CD4-positive, alpha-beta T cell treated with Interleukin-10 for 1 hour (primary cell): Measurements from ENCODE around the gene PRDM16.

Source experiments
- DNase-seq: peaks from one replicate; pipeline ENCODE4 v3.0.0-alpha.2; 2020

Gene PRDM16

DNA sequence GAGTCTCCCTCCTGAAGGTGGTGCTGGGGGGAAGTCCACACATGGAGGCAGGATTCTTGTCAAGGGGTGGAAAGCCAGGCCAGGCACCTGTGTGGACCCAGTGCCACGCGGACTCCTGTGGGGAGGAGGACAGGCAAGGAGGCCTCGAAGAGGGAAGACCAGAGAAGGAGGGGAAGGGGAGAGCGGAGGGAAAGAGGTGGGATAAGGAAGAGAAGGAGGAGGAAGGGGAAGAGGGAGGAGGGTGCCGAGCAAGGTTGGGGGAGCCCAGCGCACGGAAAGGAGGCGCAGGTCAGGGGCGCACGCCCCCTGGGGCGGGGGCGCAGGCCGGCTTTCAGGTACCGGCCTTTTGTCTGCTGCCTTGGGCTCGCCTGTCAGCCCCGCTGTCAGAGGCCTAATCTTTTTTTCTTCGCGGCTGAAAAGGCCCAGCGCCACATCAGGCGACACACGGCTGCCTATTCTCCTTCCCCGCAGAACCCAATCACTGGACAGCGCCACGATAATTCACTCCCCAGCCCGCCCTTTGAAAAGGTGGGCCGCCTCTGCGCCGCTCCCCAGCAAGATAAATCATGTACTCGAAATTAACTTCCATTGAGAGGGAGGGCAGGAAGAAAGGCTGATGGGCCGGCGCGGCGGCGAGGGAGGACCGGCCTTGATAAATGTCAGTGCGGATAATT lies 42.5 kb downstream of the PRDM16 start:
- no peak for DNase-seq

DNA sequence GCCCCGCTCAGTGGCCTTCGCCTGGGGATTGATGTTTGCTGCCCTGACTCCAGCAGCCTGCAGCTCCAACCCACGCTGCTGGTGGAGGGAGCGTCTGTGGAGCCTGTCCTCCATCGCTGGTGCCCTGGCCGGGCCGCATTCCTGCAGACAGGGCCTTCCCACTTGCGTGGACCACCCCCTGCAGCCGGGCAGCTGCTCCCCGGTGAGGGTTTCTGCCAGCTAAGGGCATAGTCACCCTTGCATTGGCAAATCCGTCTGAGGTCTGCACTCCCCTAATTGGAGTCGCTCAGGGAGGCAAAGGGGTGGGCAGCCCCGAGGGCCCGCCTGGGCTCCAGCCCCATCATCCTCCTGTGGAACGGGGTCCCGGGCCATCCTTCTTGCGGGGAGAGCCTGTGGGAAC lies 43.5 kb downstream of the PRDM16 start:
- no peak for DNase-seq

GRCh38 chr1:3113047-3113740 lies 44.2 kb downstream of the PRDM16 start:
- DNase-seq, result no peak

DNA sequence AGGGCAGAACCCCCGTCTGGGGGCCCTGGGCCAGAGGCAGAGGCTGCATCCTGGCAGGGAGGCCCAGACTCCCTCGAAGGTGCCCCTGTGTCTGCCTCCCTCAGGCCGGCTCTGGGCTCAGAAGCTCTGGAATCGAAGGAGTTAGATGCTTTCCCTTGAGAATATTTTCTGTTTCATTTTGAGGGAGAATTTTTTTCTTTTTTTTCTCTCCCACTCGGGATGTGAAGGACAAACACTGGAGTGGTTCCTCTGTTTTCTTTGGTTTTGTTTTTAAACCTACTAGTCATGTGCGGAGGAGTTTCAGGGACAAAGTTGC lies 44.7 kb downstream of the PRDM16 start:
- no peak for DNase-seq

DNA sequence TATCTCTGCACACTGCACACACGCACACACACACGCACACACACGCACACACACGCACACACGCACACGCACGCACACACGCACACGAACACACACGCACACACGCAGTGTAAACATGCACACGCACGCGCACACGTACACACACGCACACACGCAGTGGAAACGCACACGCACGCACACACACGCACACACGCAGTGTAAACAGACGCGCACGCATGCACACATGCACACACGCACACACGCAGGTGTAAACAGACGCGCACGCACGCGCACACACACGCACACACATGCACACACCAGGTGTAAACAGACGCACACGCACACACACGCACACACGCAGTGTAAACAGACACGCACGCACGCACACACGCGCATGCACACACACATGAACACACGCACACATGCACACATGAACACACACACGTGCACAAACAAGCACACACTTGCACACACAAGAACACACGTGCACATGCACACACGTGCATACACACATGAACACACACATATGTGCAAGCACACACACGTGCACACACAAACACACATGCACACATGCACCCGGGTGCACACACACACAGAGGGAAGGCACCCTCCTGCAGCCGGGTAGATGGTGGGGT lies 45.2 kb downstream of the PRDM16 start:
- DNase-seq, result no peak

GRCh38 chr1:3114846-3115245 lies 45.8 kb downstream of the PRDM16 start:
- no peak for DNase-seq

- no peak for DNase-seq
These were observed 46.5 kb downstream of the PRDM16 start for GRCh38 chr1:3115275-3116149.

- no peak for DNase-seq
These were observed 47.1 kb downstream of the PRDM16 start for GRCh38 chr1:3116150-3116510.

- DNase-seq, result no peak
These were observed 47.6 kb downstream of the PRDM16 start for GRCh38 chr1:3116560-3116959.

DNA sequence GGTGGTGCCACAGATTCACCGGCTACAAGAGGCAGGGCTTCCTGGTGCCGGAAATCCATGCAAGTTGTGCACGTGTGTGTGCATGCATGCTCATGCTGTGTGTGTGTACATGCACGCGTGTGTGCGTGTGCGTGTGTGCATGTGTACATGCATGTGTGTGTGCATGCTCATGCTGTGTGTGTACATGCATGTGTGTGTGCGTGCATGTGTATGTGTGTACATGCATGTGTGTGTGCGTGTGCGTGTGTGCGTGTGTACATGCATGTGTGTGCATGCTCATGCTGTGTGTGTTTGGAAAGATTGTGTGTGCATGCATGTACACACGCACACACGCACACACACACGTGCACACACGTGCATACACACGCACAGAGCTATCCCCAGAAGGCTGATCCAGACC lies 48.9 kb downstream of the PRDM16 start:
- no peak for DNase-seq

GRCh38 chr1:3119061-3119460 lies 50.1 kb downstream of the PRDM16 start:
- DNase-seq, result no peak

DNA sequence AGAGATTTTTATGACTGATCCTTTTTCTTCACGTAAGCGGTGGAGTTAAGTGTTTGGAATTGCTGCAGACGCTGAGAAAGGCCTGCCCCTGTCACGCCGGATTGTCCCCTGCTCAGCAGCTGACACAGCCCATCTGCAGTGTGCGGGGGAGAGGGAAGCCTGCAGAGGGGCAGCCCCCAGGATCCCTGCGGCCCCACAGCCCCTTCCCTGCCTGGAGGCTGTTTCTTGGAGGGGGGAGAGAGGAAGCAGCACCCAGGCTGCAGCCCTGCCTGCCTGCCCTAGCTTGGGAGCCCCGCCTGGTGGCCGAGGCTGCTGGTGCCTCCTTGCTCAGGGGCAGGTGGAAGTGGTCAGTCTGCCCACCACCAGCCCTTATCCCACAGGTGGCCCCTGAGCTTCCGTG lies 50.7 kb downstream of the PRDM16 start:
- DNase-seq, result no peak

DNA sequence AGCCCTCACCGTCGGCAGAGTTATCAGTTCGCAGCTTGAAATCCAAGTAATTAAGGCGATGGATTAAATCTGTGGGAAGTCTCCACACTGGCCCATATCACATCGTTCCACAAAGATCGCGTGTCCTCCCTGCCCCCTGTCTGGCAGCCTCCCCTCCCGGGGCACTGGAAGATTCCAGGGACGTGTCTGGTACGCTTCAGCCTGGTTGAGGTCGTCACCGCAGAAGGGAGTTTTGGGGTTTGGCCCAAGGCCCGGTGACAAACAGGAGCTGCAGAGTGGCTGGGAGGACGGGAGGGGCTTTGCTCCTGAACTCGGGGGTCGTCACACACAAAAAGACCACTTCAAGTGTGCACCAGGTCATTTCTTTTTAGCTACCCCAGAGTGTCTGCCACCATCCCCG lies 51.1 kb downstream of the PRDM16 start:
- DNase-seq, result no peak

DNA sequence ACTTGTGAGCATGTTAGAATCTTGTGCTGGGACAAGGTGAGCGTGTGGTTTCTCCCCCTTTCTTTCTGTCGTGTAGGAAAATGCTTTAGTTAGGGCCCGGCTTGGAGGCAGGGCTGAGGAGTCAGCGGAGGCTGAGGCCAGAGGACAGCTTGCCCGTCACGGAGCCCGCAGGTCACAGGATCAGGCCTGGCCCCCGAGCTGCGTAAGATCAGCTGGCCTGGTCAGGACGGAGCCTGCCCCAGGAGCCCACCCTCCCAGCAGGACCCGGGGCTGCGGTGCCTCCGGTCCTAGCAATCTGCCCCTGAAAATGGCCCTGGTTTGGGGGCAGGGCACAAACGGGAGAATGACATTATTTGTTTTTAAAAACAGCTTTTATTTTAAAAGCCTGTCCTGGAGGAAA lies 52.0 kb downstream of the PRDM16 start:
- no peak for DNase-seq

DNA sequence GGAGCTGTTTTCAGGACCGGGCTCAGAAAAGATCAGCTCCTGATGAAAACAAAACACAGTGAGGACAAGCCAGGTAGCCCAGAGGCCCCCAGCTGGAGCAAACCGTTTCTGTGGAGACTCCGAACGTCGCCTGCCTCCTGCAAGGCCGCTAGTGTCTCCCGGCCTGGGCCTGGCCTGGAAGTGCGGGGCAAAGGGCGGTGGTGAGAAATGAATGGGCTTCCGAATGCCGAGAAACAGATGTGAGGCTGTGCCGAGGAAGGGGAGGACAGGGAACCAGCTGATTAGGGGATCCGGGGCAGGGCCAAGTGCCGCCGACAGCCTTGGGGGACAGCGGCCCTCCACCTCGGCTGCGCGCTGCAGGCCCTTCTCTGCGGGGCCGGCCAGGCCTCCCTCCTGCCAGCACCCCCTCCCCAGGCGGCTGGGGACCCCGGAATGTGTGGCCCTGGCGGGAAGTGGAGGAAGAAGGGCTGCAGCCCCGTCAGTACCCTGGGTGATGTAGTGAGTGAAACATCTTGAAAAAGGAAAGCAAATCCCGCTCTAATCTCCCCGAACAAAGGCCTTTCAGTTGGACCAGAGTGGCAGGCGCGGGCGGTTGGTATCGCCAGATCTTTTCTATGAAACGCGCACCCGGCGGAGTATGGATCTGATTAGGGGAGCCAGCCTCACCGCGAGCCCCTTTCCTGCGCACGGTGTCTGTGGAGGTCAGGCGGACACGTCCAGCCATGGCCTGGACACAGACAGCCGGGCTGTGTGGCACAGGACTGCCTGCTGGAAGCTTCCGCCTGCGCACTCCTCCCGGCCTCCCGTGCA lies 52.6 kb downstream of the PRDM16 start:
- DNase-seq, result no peak

- DNase-seq, result no peak
These were observed 53.3 kb downstream of the PRDM16 start for GRCh38 chr1:3122311-3122710.

GRCh38 chr1:3124246-3124645 lies 55.2 kb downstream of the PRDM16 start:
- no peak for DNase-seq

DNA sequence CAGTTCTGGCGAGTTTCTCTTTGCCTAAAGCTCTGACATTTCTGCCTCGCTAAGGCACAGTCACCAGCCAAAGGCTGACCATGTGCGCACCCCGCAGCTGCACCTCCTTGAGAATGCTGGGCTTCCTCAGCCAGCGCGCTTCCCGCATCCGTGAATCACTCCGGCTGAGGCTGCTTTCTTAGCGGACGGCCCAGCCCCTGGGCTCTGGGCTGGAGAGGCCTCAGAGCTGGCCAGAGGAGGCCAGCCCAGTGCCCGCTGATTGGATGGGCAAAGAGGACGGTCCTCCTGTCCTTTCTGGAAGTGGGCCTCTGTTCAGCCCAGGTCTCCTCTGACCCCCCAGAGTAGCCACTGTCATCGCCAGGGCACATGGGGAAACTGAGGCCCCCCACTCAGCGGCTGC lies 56.1 kb downstream of the PRDM16 start:
- DNase-seq, result no peak

- no peak for DNase-seq
These were observed 56.8 kb downstream of the PRDM16 start for GRCh38 chr1:3125546-3126368.

DNA sequence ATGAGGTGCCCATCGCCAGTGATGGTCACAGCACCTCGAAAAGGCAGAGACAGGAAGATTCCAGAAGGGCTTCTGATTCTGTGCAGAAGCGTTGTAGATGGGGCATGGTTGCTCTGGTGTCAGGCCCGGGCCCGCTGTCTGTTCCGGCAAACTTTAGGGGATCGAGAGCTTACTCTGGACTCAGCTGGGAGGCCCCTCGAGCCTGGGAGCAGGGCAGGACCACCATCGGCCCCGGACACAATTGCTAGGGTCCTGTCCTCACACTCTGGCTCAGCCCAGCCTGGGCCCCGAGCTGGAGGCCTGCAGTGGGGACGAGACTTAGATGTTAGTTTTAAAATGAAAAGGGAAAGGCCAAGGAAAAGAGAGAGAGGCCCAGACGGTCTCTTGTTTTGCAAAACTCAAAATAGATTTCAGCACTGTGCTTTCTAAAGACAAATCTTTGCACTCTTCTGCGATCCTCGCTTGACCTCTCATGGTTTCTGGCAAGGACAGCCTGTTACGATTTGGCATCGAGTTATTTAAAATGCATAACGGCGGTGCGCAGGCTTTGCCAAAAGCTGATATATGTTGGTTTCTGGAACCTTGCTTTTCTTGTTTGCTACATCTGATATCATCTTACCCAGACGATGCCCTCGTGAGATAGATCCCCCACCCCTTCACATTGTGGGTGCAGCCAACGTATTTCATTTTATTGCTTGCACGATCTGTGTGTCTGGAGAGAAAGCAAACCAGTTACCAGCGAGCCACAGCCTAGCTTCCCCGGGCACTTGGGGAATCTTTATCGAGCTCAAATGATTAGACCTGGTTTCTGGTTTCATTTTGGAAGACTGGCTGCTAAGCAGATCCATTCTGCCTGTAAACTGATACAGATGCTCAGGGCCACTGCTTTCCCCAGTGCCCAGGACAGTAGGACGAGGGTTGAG lies 58.0 kb downstream of the PRDM16 start:
- DNase-seq, result no peak

- DNase-seq, result no peak
These were observed 58.7 kb downstream of the PRDM16 start for GRCh38 chr1:3127738-3128137.
